HepG2 (cell line): Measurements from ENCODE around the gene PYGB. TPM values are rescaled to one million over a fixed set of nuclear protein-coding genes. Genes with fewer than 3 reads are reported as not detected.

Experiments
- CAMTA2 ChIP-seq: sonication (generic); formaldehyde crosslinking; IDR thresholded peaks from 2 replicates; pipeline ENCODE4 v1.4.0; 2020; ENCODE audit warnings: mild to moderate bottlenecking, missing genetic modification reagents, borderline replicate concordance
- ELF4 ChIP-seq: sonication (generic); formaldehyde crosslinking; IDR thresholded peaks from 2 replicates; pipeline ENCODE4 v1.5.0; 2020; ENCODE audit warnings: missing genetic modification reagents, mild to moderate bottlenecking, moderate library complexity, borderline replicate concordance
- FOXK1 ChIP-seq: sonication (generic); formaldehyde crosslinking; IDR thresholded peaks from 2 replicates; pipeline ENCODE4 v1.4.0; 2020; ENCODE audit warnings: low read depth, missing genetic modification reagents, borderline replicate concordance
- FOXK2 ChIP-seq: fragments of 450-650 bp; IDR thresholded peaks from 2 replicates; pipeline ENCODE4 v1.6.1; 2016
- GLI4 ChIP-seq: sonication (generic); formaldehyde crosslinking; IDR thresholded peaks from 2 replicates; pipeline ENCODE4 v1.5.1; 2020; ENCODE audit warnings: missing genetic modification reagents, mild to moderate bottlenecking, moderate library complexity, borderline replicate concordance
- HOXA9 ChIP-seq: sonication (generic); formaldehyde crosslinking; IDR thresholded peaks from 2 replicates; pipeline ENCODE4 v1.8.1; 2022; ENCODE audit warnings: missing genetic modification reagents, mild to moderate bottlenecking, moderate library complexity, borderline replicate concordance
- MED13 ChIP-seq: sonication (generic); formaldehyde crosslinking; IDR thresholded peaks from 2 replicates; pipeline ENCODE4 v1.5.0; 2020; ENCODE audit warnings: missing genetic modification reagents
- MTA3 ChIP-seq: sonication (generic); formaldehyde crosslinking; IDR thresholded peaks from 2 replicates; pipeline ENCODE4 v1.4.0; 2020; ENCODE audit warnings: missing genetic modification reagents
- MZF1 ChIP-seq: sonication (generic); formaldehyde crosslinking; IDR thresholded peaks from 2 replicates; pipeline ENCODE4 v1.8.1; 2023; ENCODE audit warnings: mild to moderate bottlenecking, missing genetic modification reagents, borderline replicate concordance
- NFKBIZ ChIP-seq: IDR thresholded peaks from 2 replicates; pipeline ENCODE4 v1.6.1; 2018; ENCODE audit warnings: missing genetic modification reagents, missing compliant biosample characterization
- SCMH1 ChIP-seq: sonication (generic); formaldehyde crosslinking; IDR thresholded peaks from 2 replicates; pipeline ENCODE4 v1.9.0; 2021; ENCODE audit warnings: missing genetic modification reagents, mild to moderate bottlenecking, borderline replicate concordance
- TRIM24 ChIP-seq: sonication (generic); formaldehyde crosslinking; IDR thresholded peaks from 2 replicates; pipeline ENCODE4 v1.8.0; 2022; ENCODE audit warnings: mild to moderate bottlenecking, missing genetic modification reagents
- ZNF253 ChIP-seq: sonication (generic); formaldehyde crosslinking; IDR thresholded peaks from 2 replicates; pipeline ENCODE4 v1.8.0; 2022; ENCODE audit warnings: mild to moderate bottlenecking, missing genetic modification reagents, borderline replicate concordance
- ZNF546 ChIP-seq: sonication (generic); formaldehyde crosslinking; conservative IDR thresholded peaks from 2 replicates; pipeline ENCODE4 v1.8.1; 2023; ENCODE audit warnings: mild to moderate bottlenecking, missing genetic modification reagents
- ZNF841 ChIP-seq: sonication (generic); formaldehyde crosslinking; IDR thresholded peaks from 2 replicates; pipeline ENCODE4 v1.8.1; 2023; ENCODE audit warnings: missing genetic modification reagents, borderline replicate concordance
- polyA plus RNA-seq, 8 experiments: library from polyadenylated mRNA; depleted of rRNA in 3 of 8; stranded (reverse) in 7 of 8; unstranded in 1 of 8; fragments of >200 nt; fragmentation: Illumina TruSeq in 4 of 8; extraction: Trizol in 4 of 8; gene quantifications; 2 replicates each; pipeline versions ENCODE4 v1.2.1 to v1.2.3, GENCODE V29; 2011 to 2016; ENCODE audit warnings: low read depth in 4 of 8, missing spikeins in 1 of 8, mixed read lengths in 1 of 8; ENCODE audit not compliant: insufficient read depth in 1 of 8
- total RNA-seq, 5 experiments: library from RNA; depleted of rRNA; stranded (reverse); fragments of >200 nt; fragmentation: Illumina TruSeq; extraction: Trizol; gene quantifications; 2 replicates each; pipeline ENCODE4 v1.2.3, GENCODE V29; 2016; ENCODE audit warnings: low read depth in 1 of 5
- TF ChIP-seq, protein P1 (sequence below): sonication (generic); formaldehyde crosslinking; IDR thresholded peaks from 2 replicates; pipeline ENCODE4 v1.4.0; 2020; ENCODE audit warnings: missing genetic modification reagents
- TF ChIP-seq, protein P2 (sequence below): sonication (generic); formaldehyde crosslinking; IDR thresholded peaks from 2 replicates; pipeline ENCODE4 v1.8.0; 2022; ENCODE audit warnings: missing genetic modification reagents, mild to moderate bottlenecking, inconsistent platforms, borderline replicate concordance
- TF ChIP-seq, protein P3 (sequence below): IDR thresholded peaks from 2 replicates; pipeline ENCODE4 v1.6.1; 2012; ENCODE audit warnings: low read length, improper control_type of control experiment
- TF ChIP-seq, protein P4 (sequence below): sonication (generic); formaldehyde crosslinking; IDR thresholded peaks from 2 replicates; pipeline ENCODE4 v1.5.0; 2020; ENCODE audit warnings: mild to moderate bottlenecking, missing genetic modification reagents, moderate library complexity
- TF ChIP-seq, protein P5 (sequence below): IDR thresholded peaks from 2 replicates; pipeline ENCODE4 v1.6.1; 2012; ENCODE audit warnings: low read depth, low read length, improper control_type of control experiment

Gene PYGB
- total and polyA plus RNA-seq, 2 of the 13 experiments (the other 11 are each of a cell fraction or from before 2014, with no cell fraction given) = 24.2 to 86.3 TPM

DNA sequence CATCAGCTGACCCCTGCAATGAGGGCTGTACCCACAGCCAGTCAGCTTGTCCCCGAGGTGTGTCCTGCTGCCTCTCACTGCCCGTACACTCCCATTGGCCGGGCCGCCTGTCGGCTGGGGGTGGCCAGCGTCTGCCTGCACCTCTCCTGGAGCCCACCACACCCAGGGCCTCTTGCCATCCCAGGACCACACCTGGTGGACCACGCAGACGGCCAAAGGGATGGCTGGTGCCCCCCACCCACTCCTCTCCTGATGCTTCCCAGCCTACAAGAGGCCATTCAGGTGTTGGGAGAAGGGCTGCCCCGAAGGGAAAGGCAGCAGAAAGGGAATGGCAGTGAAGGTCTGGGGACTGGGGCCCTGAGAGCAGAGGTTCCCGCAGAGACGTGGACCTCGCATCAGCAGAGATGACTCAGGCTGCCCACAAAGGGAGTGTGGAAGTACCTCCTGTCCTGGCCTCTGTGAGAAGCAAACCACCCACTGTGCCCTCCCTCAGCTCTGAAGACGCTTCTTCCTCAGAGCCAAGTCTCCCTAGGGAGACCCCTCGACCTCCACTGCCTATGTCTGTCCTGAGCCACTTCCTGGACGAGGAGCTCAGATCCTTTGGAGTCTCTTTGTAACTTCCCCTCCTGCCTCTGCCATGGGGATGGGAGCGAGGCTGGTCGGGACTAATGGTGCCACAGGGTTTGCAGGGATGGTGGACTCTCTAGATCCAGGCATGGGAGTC, 60.9 kb downstream of the PYGB start (continued):
- TF ChIP-seq, protein P1, sequence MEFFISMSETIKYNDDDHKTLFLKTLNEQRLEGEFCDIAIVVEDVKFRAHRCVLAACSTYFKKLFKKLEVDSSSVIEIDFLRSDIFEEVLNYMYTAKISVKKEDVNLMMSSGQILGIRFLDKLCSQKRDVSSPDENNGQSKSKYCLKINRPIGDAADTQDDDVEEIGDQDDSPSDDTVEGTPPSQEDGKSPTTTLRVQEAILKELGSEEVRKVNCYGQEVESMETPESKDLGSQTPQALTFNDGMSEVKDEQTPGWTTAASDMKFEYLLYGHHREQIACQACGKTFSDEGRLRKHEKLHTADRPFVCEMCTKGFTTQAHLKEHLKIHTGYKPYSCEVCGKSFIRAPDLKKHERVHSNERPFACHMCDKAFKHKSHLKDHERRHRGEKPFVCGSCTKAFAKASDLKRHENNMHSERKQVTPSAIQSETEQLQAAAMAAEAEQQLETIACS = no peak
- TF ChIP-seq ZNF546 (no peak), NFKBIZ (CRISPR knock-in tag) (no peak), MTA3 (CRISPR knock-in tag) (no peak), ZNF253 (CRISPR knock-in tag) (no peak), FOXK2 (no peak), ZNF841 (CRISPR knock-in tag) (no peak), SCMH1 (CRISPR knock-in tag) (no peak), GLI4 (no peak), HOXA9 (CRISPR knock-in tag) (no peak), MED13 (no peak), CAMTA2 (CRISPR knock-in tag) (0 out of 2 replicates have a peak, but pooled peaks have one; percentile 45), MZF1 (0 out of 2 replicates have a peak, but pooled peaks have one; percentile 38), FOXK1 (CRISPR knock-in tag) (no peak), ELF4 (CRISPR knock-in tag) (no peak), TRIM24 (CRISPR knock-in tag) (peak; percentile 21; the same call in 1 of the 2 replicates)
- TF ChIP-seq, protein P2, sequence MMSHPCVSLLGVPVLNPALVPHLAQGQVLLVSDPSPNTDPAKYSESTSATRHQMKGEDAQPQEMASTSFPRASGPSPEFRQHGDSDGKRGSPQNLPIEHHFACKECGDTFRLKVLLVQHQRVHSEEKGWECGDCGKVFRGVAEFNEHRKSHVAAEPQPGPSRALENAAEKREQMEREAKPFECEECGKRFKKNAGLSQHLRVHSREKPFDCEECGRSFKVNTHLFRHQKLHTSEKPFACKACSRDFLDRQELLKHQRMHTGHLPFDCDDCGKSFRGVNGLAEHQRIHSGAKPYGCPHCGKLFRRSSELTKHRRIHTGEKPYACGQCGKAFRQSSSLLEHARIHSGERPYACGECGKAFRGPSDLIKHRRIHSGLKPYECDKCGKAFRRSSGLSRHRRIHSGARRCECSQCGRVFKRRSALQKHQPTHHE = no peak
- TF ChIP-seq, protein P3, sequence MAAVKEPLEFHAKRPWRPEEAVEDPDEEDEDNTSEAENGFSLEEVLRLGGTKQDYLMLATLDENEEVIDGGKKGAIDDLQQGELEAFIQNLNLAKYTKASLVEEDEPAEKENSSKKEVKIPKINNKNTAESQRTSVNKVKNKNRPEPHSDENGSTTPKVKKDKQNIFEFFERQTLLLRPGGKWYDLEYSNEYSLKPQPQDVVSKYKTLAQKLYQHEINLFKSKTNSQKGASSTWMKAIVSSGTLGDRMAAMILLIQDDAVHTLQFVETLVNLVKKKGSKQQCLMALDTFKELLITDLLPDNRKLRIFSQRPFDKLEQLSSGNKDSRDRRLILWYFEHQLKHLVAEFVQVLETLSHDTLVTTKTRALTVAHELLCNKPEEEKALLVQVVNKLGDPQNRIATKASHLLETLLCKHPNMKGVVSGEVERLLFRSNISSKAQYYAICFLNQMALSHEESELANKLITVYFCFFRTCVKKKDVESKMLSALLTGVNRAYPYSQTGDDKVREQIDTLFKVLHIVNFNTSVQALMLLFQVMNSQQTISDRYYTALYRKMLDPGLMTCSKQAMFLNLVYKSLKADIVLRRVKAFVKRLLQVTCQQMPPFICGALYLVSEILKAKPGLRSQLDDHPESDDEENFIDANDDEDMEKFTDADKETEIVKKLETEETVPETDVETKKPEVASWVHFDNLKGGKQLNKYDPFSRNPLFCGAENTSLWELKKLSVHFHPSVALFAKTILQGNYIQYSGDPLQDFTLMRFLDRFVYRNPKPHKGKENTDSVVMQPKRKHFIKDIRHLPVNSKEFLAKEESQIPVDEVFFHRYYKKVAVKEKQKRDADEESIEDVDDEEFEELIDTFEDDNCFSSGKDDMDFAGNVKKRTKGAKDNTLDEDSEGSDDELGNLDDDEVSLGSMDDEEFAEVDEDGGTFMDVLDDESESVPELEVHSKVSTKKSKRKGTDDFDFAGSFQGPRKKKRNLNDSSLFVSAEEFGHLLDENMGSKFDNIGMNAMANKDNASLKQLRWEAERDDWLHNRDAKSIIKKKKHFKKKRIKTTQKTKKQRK = no peak
- TF ChIP-seq, protein P4, sequence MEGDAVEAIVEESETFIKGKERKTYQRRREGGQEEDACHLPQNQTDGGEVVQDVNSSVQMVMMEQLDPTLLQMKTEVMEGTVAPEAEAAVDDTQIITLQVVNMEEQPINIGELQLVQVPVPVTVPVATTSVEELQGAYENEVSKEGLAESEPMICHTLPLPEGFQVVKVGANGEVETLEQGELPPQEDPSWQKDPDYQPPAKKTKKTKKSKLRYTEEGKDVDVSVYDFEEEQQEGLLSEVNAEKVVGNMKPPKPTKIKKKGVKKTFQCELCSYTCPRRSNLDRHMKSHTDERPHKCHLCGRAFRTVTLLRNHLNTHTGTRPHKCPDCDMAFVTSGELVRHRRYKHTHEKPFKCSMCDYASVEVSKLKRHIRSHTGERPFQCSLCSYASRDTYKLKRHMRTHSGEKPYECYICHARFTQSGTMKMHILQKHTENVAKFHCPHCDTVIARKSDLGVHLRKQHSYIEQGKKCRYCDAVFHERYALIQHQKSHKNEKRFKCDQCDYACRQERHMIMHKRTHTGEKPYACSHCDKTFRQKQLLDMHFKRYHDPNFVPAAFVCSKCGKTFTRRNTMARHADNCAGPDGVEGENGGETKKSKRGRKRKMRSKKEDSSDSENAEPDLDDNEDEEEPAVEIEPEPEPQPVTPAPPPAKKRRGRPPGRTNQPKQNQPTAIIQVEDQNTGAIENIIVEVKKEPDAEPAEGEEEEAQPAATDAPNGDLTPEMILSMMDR (CRISPR knock-in tag) = no peak
- TF ChIP-seq, protein P5, sequence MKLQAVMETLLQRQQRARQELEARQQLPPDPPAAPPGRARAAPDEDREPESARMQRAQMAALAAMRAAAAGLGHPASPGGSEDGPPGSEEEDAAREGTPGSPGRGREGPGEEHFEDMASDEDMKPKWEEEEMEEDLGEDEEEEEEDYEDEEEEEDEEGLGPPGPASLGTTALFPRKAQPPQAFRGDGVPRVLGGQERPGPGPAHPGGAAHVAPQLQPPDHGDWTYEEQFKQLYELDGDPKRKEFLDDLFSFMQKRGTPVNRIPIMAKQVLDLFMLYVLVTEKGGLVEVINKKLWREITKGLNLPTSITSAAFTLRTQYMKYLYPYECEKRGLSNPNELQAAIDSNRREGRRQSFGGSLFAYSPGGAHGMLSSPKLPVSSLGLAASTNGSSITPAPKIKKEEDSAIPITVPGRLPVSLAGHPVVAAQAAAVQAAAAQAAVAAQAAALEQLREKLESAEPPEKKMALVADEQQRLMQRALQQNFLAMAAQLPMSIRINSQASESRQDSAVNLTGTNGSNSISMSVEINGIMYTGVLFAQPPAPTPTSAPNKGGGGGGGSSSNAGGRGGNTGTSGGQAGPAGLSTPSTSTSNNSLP = no peak
